Midbrain (tissue), 1 donor: ENCODE data around the gene GABBR2.
"Not testable (repeated sequence)": the region's sequence is repeated elsewhere in the genome, so short reads cannot be mapped to it uniquely, and the experiment has no call there.

Source experiments
- DNase-seq: peaks from one replicate; lab custom pipeline; 2025; lab: John Stamatoyannopoulos, UW

Gene GABBR2

GRCh38 chr9:98596486-98596885 lies 112.2 kb downstream of the GABBR2 start:
- DNase-seq, result no peak

- no peak for DNase-seq
Measured at GRCh38 chr9:98594546-98595160, 114.1 kb downstream of the GABBR2 start.

GRCh38 chr9:98593354-98594253 lies 115.1 kb downstream of the GABBR2 start:
- DNase-seq, result no peak

DNA sequence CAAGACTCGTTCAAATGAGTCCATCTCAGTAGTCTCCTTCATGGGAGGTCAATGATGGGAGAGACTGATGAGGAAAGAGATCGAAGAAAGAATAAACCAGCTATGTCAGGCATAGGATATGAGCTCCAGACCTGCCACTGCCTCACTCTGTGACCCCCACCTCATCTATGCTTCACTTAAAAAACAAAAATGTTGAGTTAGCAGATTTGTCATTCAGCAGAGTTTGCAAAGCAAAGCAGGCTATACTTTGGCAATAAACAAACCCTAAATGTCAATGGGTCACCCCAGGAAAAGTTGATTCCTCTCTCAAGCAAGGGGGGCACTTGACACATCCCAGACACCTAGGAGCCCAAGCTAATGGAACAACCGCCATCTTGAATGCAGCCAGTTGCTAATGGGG lies 117.0 kb downstream of the GABBR2 start:
- DNase-seq, result no peak

GRCh38 chr9:98590101-98590500 lies 118.6 kb downstream of the GABBR2 start:
- no peak for DNase-seq

- DNase-seq, result no peak
Measured at GRCh38 chr9:98589102-98589501, 119.6 kb downstream of the GABBR2 start.

DNA sequence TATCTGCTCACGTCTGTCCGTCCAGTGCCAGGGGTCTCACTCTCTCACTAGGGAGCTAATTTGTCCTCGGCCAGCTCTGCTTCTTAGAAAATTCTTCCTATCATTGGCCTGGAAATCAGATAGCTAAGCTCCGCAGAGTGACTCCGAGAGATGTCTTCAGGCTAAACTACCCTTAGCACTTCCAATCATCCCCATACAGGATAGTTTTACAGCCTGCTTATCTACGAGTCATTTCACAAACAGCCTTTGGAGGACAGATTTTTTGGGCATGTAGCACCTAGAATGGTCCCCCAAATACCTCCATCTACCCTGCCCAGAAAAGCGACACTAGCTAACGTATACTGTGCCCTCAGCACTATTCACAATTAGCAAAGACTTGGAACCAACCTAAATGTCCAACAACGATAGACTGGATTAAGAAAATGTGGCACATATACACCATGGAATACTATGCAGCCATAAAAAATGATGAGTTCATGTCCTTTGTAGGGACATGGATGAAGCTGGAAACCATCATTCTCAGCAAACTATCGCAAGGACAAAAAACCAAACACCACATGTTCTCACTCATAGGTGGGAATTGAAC lies 123.8 kb downstream of the GABBR2 start:
- DNase-seq, result not testable (repeated sequence)

DNA sequence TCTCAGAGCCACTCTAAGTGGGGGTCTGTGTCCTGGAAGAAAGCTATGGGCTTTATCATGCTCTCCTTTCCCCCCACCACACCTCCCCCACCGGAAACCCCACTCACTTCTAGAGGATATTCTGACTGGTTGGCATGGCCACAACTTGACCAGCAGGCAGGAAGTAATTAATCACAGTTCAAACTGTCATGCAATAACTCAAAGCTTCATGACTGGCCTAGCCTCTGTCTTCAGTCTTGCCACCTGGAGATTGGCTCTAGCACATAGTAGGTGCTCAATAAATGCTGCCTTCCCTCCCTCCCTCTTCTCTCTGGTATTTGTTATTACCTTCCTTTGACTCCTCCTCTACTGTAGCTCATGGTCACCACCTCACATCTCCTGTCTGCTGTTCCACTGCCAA lies 124.7 kb downstream of the GABBR2 start:
- DNase-seq, result no peak

DNA sequence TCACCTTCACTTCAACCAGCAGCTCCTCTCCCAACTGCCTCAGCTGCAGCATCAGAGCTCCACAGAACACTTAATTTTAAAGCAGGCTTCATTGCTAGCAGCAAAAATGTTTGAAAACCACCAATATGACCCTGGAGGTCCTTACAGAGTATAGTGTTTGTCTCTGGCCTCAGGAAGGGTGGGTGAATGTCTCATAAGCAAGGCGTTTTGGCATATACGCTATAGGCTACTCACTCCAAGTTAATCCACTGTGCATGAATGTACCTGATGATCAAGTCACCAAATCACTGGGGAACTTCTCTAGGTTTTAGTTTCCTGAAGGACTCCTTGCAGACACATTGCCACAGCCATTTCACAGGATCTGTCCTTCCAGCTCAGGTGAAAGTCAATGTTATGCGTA lies 125.3 kb downstream of the GABBR2 start:
- no peak for DNase-seq

DNA sequence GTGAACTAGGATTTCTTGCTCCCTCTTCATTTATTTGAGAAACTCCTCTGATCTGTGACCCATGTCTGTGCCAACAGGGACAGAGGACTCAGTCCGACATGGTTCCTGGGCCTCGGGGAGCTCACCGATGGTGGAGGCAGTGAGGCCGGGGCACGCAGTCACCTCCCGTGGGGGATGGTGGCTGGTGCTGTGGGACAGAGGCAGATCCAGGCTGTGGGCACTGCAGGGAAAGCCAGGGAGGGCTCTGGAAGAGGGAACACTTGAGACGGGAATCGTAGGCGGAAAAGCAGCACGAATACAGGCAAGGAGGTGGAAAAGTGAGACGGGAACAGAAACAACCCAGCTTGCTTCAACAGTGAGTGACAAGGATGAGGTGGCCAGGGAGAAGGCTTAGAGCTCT lies 127.8 kb downstream of the GABBR2 start:
- no peak for DNase-seq

DNA sequence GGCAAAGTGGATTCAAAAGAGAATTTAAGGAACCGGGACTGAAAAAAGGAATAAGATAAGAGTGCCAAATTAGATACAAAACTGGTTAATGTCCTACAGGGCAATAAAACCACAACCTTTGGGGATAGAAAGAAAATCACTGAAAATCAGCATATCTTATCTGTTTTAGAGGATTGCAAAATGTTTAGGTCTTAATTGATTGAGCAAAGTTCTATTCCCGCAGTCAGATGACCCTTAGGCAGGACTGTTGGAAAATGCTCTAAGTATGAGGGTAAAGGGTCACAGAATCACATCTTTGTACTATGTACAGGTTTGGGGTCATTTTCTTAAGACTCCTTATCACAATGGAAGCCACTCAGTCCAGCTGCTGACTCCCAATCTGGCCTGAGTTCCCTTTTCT lies 129.0 kb downstream of the GABBR2 start:
- no peak for DNase-seq

DNA sequence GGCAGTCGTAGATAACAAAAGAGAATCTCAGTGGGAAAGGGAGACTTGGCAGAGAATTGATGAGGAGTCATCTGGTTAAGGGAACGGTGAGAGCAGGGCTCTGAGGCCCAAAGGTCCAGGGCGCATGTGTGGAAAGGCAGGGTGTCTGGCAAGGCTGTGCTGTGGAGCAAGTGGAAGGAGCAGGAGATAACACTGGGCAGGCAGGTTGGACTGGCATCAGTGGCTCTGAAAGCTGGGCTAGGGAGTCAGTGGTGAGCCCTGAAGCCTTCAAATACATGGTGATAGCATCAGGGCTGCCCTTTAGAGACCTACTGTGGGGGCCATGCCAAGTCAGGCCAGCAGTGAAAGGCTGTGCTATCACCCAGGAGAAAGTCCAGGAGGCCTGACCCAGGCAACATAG lies 131.3 kb downstream of the GABBR2 start:
- no peak for DNase-seq

DNA sequence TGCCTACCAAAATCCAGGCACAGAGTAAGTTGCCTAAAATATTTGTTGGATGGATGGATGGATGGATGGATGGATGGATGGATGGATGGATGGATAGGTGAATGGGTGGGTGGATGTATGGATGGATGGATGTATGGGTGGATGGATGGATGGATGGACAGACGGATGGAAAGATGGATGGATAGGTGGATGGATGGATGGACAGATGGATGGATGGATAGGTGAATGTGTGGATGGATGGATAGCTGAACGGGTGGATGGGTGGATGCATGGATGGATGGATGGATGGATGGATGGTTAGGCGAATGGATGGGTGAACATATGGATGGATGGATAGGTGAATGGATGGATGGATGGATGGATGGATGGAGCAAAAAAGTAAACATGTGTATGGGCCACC lies 131.9 kb downstream of the GABBR2 start:
- no peak for DNase-seq

DNA sequence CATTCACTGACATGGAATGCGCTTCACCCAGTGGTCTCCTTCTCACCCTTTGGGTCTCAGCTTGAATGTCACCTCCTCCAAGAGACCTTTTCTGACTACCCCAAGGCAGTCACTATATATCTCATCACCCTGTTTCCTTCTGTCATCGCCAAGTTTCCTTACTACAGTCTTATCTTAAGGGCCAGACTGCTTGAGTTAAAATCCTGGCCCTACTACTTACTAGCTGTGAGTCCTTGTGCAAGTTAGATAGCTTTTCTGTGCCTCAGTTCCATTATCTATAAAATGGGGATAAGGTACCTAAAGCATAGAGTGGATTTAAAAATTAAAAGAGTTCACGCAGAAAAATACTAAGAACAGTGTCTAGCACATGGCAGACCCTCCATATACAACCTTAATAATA lies 132.4 kb downstream of the GABBR2 start:
- no peak for DNase-seq

- no peak for DNase-seq
Measured at GRCh38 chr9:98575379-98576346, 133.1 kb downstream of the GABBR2 start.

DNA sequence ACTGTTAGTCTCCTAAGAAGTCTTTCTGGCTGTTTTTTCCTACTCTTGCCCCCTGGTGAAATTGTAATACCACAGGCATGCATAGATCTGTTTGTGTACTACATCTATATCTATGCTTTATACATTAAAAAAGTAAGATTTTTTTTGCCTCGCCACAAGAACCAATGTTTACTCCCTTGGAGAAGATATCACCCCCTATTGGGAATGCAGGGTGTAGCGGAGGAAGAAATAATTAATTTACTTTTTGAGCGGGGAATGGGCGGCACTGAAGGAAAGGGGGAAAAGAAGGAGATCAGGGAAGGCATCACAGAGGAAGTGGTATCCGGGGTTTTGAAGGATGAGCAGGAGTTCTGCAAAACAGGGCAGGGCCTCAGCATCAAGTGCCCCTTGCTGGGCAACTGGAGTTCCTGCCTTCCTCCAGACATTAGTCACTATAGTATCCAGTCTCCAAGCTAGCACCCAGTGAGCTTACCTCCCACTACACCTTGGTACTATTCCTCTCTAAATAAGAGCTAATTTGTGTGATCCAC lies 134.9 kb downstream of the GABBR2 start:
- no peak for DNase-seq

GRCh38 chr9:98572796-98573195 lies 135.9 kb downstream of the GABBR2 start:
- DNase-seq, result no peak

DNA sequence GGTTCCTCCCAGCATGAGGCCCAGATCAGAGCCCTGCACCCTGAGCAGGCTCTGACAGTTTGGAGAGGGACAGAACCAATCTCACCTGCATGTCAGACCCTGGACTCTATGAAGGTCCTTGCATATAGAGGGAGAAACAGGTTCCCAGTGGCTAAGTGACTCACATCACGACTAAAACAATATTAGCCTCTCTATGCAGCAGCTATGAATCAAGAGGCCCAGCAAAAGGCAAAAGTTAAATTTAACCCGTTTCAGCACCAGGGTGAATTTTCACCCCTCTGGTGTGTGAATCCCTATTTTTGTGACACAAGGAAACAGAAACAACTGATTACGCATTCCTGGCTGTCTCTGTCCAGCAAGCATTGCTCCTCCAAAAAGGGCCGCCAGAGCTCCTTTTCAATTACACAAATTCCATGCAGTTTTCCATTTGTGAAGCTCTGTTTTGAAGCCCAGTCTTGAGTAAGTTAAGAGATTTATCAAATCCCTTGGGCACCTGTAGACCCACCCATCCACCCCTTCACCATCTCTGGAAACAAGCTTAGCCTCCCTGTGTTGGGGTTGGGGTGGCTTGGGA lies 136.6 kb downstream of the GABBR2 start:
- no peak for DNase-seq

GRCh38 chr9:98571643-98572042 lies 137.1 kb downstream of the GABBR2 start:
- no peak for DNase-seq

DNA sequence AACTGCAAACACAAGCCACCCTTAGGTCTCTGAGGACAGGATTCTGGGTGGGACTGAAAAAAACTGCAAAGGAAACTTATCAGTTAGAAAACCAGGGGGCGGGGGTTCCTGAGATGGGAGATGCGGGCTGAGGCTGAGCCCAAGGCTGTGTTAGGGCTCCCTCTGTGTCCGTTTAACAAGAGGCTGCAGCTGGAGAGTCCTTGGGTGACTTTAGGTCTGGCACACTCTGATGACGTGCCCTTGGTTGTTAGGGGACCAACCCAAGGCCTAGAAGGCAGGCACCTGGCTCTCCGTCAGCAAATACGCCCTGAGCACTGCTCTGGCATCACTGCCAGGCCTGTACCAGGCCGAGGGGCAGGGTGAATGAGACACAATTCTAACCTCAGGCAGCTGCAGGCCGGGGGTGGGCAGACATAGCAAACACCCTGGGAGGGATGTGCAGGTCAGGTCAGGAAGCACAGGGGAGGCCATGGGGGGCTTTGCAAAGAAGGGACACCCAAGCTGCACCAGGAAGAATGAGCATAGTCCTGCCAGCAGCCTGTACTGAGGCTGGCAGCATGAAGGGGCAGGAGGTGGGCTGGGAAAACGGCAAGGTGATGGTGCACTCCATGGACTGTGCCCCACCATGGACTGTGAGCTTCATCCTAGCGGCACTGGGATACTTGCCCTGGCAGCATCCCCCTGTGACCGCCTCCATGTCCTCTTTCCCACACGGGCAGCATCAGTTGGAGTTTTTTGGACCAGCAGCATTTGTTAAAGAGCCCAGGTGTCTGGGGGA lies 137.9 kb downstream of the GABBR2 start:
- DNase-seq, result no peak

DNA sequence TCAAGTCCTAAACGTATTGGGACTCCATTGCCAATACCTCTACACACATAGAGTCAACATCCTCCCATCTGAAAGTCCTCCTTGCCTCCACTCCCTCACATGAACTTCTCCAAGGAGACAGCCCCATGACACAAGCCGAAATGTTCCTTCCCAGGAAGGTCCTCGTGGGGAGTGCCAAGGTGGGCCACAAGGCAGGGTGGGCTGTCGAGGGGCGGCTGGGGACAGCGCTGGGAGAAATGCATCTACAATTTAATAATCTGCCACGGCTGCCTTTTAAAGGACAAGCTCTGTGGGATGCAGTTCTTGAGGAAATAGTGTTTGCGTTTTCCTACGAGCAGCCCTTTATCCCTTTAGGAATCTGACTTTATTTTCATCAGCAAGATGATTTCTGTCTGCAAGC lies 138.7 kb downstream of the GABBR2 start:
- no peak for DNase-seq
